Cerebellar nuclear complex (tissue), 1 donor: Measurements from ENCODE around the gene ME3.
"Not testable (repeated sequence)": the region's sequence is repeated elsewhere in the genome, so short reads cannot be mapped to it uniquely, and the experiment has no call there.

Experiments used
- DNase-seq, 2 experiments: peaks; one replicate each; lab custom pipeline; 2025; lab: John Stamatoyannopoulos, UW

The ME3 gene

GRCh38 chr11:86459682-86460460 is 212.5 kb downstream of the ME3 start:
- DNase-seq: peak in 1 of 2 experiments; percentile 15

GRCh38 chr11:86459002-86459385 is 213.4 kb downstream of the ME3 start:
- DNase-seq: no peak

- DNase-seq: no peak
Measured at GRCh38 chr11:86458294-86459001, 214.0 kb downstream of the ME3 start.

- peak in 1 of 2 experiments; percentile 50 for DNase-seq
Measured at GRCh38 chr11:86456075-86456939, 216.1 kb downstream of the ME3 start.

GRCh38 chr11:86453290-86454030 is 219.0 kb downstream of the ME3 start:
- DNase-seq: no peak

GRCh38 chr11:86449993-86450629 is 222.3 kb downstream of the ME3 start:
- no peak for DNase-seq

GRCh38 chr11:86447763-86448480 is 224.5 kb downstream of the ME3 start:
- no peak for DNase-seq

- no peak for DNase-seq
Measured at GRCh38 chr11:86446924-86447285, 225.5 kb downstream of the ME3 start.

- no peak for DNase-seq
Measured at GRCh38 chr11:86446163-86446923, 226.1 kb downstream of the ME3 start.

GRCh38 chr11:86444981-86445380 is 227.4 kb downstream of the ME3 start:
- DNase-seq: no peak

GRCh38 chr11:86443415-86443814 is 229.0 kb downstream of the ME3 start:
- DNase-seq: no peak

- no peak for DNase-seq
Measured at GRCh38 chr11:86442827-86443226, 229.6 kb downstream of the ME3 start.

- DNase-seq: no peak
Measured at GRCh38 chr11:86442420-86442819, 230.0 kb downstream of the ME3 start.

GRCh38 chr11:86440843-86441242 is 231.6 kb downstream of the ME3 start:
- no peak for DNase-seq

GRCh38 chr11:86440305-86440716 is 232.1 kb downstream of the ME3 start:
- no peak for DNase-seq

GRCh38 chr11:86438685-86439084 is 233.7 kb downstream of the ME3 start:
- no peak for DNase-seq

- DNase-seq: no peak
Measured at GRCh38 chr11:86435711-86436110, 236.7 kb downstream of the ME3 start.

GRCh38 chr11:86433361-86434095 is 238.9 kb downstream of the ME3 start:
- not testable (repeated sequence) for DNase-seq

- no peak for DNase-seq
Measured at GRCh38 chr11:86431258-86431657, 241.2 kb downstream of the ME3 start.
